Endothelial cell of umbilical vein (primary cell): ENCODE measurements around the gene MRGPRF. TPM values are rescaled to one million over a fixed set of nuclear protein-coding genes. Genes with fewer than 3 reads are reported as not detected.

Source experiments
- BruUV-seq: library from RNA; stranded (reverse); fragments of 400-500 nt; replicated peaks from 2 replicates; lab custom pipeline; 2021; lab: Mats Ljungman, UMichigan
- CTCF ChIA-PET: fragments of 300-600, 350-600 bp; sonication (Branson Sonifier 250); formaldehyde crosslinking; loops from one replicate; lab custom pipeline; 2021; ENCODE audit warnings: antibody characterized with exemption, inconsistent platforms; lab: Charles Lee
- POLR2A ChIA-PET: fragments of 300-600, 350-600 bp; sonication (Branson Sonifier 250); formaldehyde crosslinking; loops from one replicate; lab custom pipeline; 2021; ENCODE audit warnings: antibody characterized with exemption, inconsistent platforms; lab: Charles Lee
- DNase-seq: peaks from one replicate; pipeline ENCODE4 v3.0.0-alpha.2; 2011; ENCODE audit warnings: low read depth, low spot score
- FAIRE-seq: peaks from 2 replicates; lab custom pipeline; 2011; peaks lifted over from hg19 to GRCh38; lab: Jason Lieb, UNC
- H2AFZ ChIP-seq: 2 replicates; pipeline ENCODE4 v1.6.0; 2012; ENCODE audit warnings: low read depth, low read length, control low read depth, inconsistent platforms
- H3K27ac ChIP-seq: 2 replicates; pipeline ENCODE4 v1.5.1; 2011; ENCODE audit warnings: low read depth, mild to moderate bottlenecking, control low read depth, low read length, moderate library complexity; ENCODE audit not compliant: insufficient read depth
- H3K27me3 ChIP-seq, 2 experiments: 2 replicates each; pipeline versions ENCODE4 v1.6.0 to v1.6.1; 2011; ENCODE audit warnings: low read length in 2 of 2, mixed read lengths in 1 of 2; ENCODE audit not compliant: control insufficient read depth in 2 of 2, insufficient read depth in 2 of 2
- H3K36me3 ChIP-seq, 2 experiments: 2 replicates in 1 of 2; 3 replicates in 1 of 2; pipeline ENCODE4 v1.5.1; 2011; ENCODE audit warnings: low read length in 2 of 2, mild to moderate bottlenecking in 1 of 2, moderate library complexity in 1 of 2; ENCODE audit not compliant: control insufficient read depth in 2 of 2, insufficient read depth in 2 of 2; ENCODE audit errors: extremely low read depth in 1 of 2
- H3K4me1 ChIP-seq: 3 replicates; pipeline ENCODE4 v1.5.1; 2011; ENCODE audit warnings: mild to moderate bottlenecking, low read length; ENCODE audit not compliant: control insufficient read depth, insufficient read depth; ENCODE audit errors: extremely low read depth
- H3K4me2 ChIP-seq: 2 replicates; pipeline ENCODE4 v1.6.1; 2011; ENCODE audit warnings: low read length, control low read depth, mixed read lengths; ENCODE audit not compliant: insufficient read depth
- H3K4me3 ChIP-seq, 3 experiments: fragments of 200-600 bp in 1 of 3; sonication (generic), shearing (Covaris generic) in 1 of 3; replicated peaks in 1 of 3; 2 replicates each; pipeline ENCODE4 v1.5.1; 2011 to 2016; ENCODE audit warnings: control low read depth in 3 of 3, low read length in 3 of 3, mild to moderate bottlenecking in 2 of 3, inconsistent platforms in 1 of 3, low read depth in 1 of 3, moderate library complexity in 1 of 3; ENCODE audit not compliant: insufficient read depth in 1 of 3
- H3K79me2 ChIP-seq: 2 replicates; pipeline ENCODE4 v1.6.0; 2012; ENCODE audit warnings: low read length, inconsistent platforms; ENCODE audit not compliant: control insufficient read depth, insufficient read depth
- H3K9ac ChIP-seq: replicated peaks from 2 replicates; pipeline ENCODE3; 2011; ENCODE audit warnings: low read length, control low read depth; ENCODE audit not compliant: insufficient read depth; ENCODE audit errors: extremely low read depth
- H3K9me1 ChIP-seq: replicated peaks from 3 replicates; pipeline ENCODE4 v1.6.0; 2011; ENCODE audit warnings: mild to moderate bottlenecking, low read length; ENCODE audit not compliant: control insufficient read depth, insufficient read depth; ENCODE audit errors: extremely low read depth
- H3K9me3 ChIP-seq: replicated peaks from 2 replicates; pipeline ENCODE4 v1.5.1; 2012; ENCODE audit warnings: low read length, inconsistent platforms; ENCODE audit not compliant: control insufficient read depth, insufficient read depth
- H4K20me1 ChIP-seq: replicated peaks from 2 replicates; pipeline ENCODE3; 2011; ENCODE audit warnings: mild to moderate bottlenecking, low read length; ENCODE audit not compliant: control insufficient read depth, insufficient read depth; ENCODE audit errors: extremely low read depth
- CTCF ChIP-seq, 2 donors: IDR thresholded peaks; 1 replicate in 1 of 2; 2 replicates in 1 of 2; pipeline ENCODE4 v1.5.1; 2011; ENCODE audit warnings: low read length in 2 of 2, mild to moderate bottlenecking in 2 of 2, moderate library complexity in 2 of 2, control low read depth in 1 of 2, inconsistent platforms in 1 of 2, low read depth in 1 of 2; ENCODE audit not compliant: insufficient read depth in 1 of 2; ENCODE audit errors: extremely low read depth in 1 of 2
- EZH2 ChIP-seq: IDR thresholded peaks from 2 replicates; pipeline ENCODE4 v1.6.1; 2012; ENCODE audit warnings: borderline replicate concordance, low read depth, mild to moderate bottlenecking, moderate library complexity, low read length, inconsistent platforms; ENCODE audit not compliant: severe bottlenecking
- FOS ChIP-seq: IDR thresholded peaks from 2 replicates; pipeline ENCODE4 v1.6.1; 2011; ENCODE audit warnings: mild to moderate bottlenecking, low read length, moderate library complexity, borderline replicate concordance; ENCODE audit not compliant: insufficient read depth
- GATA2 ChIP-seq: IDR thresholded peaks from 2 replicates; pipeline ENCODE4 v1.7.0; 2011; ENCODE audit warnings: low read depth, mild to moderate bottlenecking, moderate library complexity, mixed read lengths, low read length; ENCODE audit not compliant: insufficient read length, insufficient read depth
- JUN ChIP-seq: IDR thresholded peaks from 2 replicates; pipeline ENCODE4 v1.6.1; 2011; ENCODE audit warnings: borderline replicate concordance, low read depth; ENCODE audit not compliant: insufficient read length, insufficient read depth
- MAX ChIP-seq: IDR thresholded peaks from 2 replicates; pipeline ENCODE4 v1.6.1; 2011; ENCODE audit not compliant: insufficient read depth, insufficient read length
- MYC ChIP-seq: IDR thresholded peaks from one replicate; pipeline ENCODE4 v1.6.1; 2011; ENCODE audit warnings: mild to moderate bottlenecking, low read depth, low read length
- POLR2A ChIP-seq: IDR thresholded peaks from 2 replicates; pipeline ENCODE4 v1.6.1; 2012; ENCODE audit warnings: low read depth, mild to moderate bottlenecking, control low read depth, low read length
- POLR2AphosphoS5 ChIP-seq: IDR thresholded peaks from 2 replicates; pipeline ENCODE4 v1.6.1; 2012; ENCODE audit warnings: low read depth, mild to moderate bottlenecking, control low read depth, low read length, moderate library complexity; ENCODE audit not compliant: insufficient read depth
- dilution Hi-C: fragments of 300-500 bp; cut with MboI; formaldehyde crosslinking; loops from one replicate; pipeline ENCODE4 v1.15.0; 2019; ENCODE audit warnings: low sequenced_read_pairs; ENCODE audit not compliant: extremely low pct_ligation_motif_present
- intact Hi-C: fragments of 100-400 bp; cut with micrococcal nuclease; formaldehyde crosslinking; loops from one replicate; pipeline ENCODE4 v1.10.0; 2022
- polyA plus RNA-seq, 4 experiments: library from polyadenylated mRNA; depleted of rRNA in 3 of 4; stranded (reverse) in 3 of 4; unstranded in 1 of 4; fragments of >200 nt; gene quantifications; 2 replicates each; pipeline versions ENCODE4 v1.2.1 to v1.2.3, GENCODE V29; 2011 to 2012; ENCODE audit warnings: missing spikeins in 1 of 4
- total RNA-seq: library from RNA; stranded (reverse); gene quantifications from 2 replicates; pipeline ENCODE4 v1.2.3, GENCODE V29; 2021

The MRGPRF gene
- total and polyA plus RNA-seq, 2 donors (not counting 3 experiments of a cell fraction or from before 2014, with no cell fraction given): not detected

DNA sequence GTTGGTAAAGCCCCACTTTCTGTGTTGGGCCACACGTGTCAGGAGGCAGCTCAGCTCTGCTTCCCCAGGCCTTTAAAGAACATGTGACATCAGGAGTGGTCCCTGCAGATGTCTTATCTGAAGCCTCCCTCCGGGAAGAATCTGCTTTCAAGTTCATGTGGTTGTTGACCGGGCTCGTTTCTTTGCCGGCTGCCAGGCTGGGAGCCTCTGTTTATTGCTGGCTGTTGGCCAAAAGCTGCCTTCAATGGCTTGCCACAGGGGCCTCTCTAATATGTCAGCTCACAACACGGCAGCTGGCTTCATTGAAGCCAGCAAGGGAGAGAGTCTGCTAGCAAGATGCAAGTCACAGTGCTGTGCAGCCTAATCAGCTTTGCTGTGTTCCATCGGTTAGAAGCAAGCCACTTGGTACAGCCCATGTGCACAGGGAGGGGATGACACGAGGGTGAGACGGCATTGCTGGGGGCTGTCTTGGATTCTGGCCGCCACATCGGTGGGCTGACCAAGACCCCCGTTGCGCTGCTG is 14.6 kb downstream of the MRGPRF start:
- H3K27me3 ChIP-seq: no peaks in the 10 kb centered on the region
- peaks cover 4% of the 10 kb centered on the region for H3K4me1 ChIP-seq
- no peaks in the 10 kb centered on the region for H3K9me1 ChIP-seq
- DNase-seq (peak; percentile 68), FAIRE-seq (peak; percentile 53)
- H3K27ac ChIP-seq: no peak overlapping the region
- no peaks in the 10 kb centered on the region for H3K36me3 ChIP-seq
- H3K9me3 ChIP-seq: no peaks in the 10 kb centered on the region
- H3K79me2 ChIP-seq: no peaks in the 10 kb centered on the region
- no peaks in the 10 kb centered on the region for H4K20me1 ChIP-seq
- no peak overlapping the region for H3K4me2 ChIP-seq
- ChIA-PET POLR2A (no interaction called here), CTCF (interaction anchor here (0.9 to 1.1 kb wide), 2 partner anchors 29 to 46 kb away, joined by 3 read pairs; no protein-coding TSS in a partner anchor)
- H2AFZ ChIP-seq: no peak overlapping the region
- no TSS peak for BruUV-seq
- TF ChIP-seq MYC: no peak
- no peak for TF ChIP-seq POLR2AphosphoS5
- no peak for TF ChIP-seq JUN
- no peak for TF ChIP-seq POLR2A
- no peak for TF ChIP-seq MAX
- TF ChIP-seq FOS: no peak
- TF ChIP-seq GATA2: no peak
- TF ChIP-seq CTCF (IDR thresholded peaks at IDR 0.05; ENCODE audit: extremely low read depth in 1 of 2, insufficient read depth in 1 of 2, low read depth in 1 of 2, low read length in 2 of 2): no peak
- TF ChIP-seq EZH2: no peak
- dilution Hi-C loops (no loop called here), intact Hi-C loops (no loop called here)
- no peak overlapping the region for H3K9ac ChIP-seq
- no peak overlapping the region for H3K4me3 ChIP-seq
